ENCODE results near the gene ENOX2.

ENOX2 gene

DNA sequence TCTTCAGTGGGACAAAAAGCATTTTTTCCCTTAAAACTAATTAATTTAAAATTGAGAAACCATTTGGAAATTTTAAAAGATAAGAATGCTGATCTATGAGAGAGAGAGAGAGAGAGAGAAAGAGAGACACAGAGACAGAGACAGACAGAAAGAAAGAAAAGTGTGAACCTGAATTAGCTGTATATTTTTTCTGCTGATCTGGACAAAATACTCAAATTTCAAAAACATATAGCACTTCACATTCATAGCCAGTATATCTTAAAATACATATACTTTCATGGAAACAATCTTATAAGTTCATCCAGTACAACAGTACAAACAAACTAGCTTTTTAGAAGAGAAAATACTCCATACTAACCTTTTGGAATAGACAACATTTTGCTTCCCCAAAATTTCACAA lies 18.4 kb downstream of the ENOX2 start:
- no peak for DNase-seq

DNA sequence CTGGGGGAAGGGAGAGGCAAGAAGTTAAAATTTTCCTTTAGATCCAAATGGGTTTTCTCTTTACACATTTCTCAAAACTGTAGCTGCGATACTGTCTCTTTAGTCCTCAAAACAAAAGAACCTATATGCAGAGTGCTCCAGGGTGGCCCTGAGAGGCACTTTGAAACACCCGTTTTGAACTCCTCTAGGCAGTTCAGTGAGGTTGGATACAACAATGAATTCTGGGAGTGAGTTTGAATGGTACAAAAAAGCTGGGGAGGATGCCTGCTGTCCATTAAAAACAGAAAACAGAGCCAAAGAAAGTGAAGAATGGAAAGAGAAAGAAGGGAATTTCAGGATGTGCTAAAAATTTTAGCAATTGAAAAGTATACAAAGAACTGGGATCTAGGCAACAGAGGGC lies 23.1 kb downstream of the ENOX2 start:
- DNase-seq: no peak

GRCh38 chrX:130878350-130879341 lies 24.4 kb downstream of the ENOX2 start:
- DNase-seq: no peak

- DNase-seq: no peak
Measured at GRCh38 chrX:130877892-130878341, 25.1 kb downstream of the ENOX2 start.

- DNase-seq: no peak
Measured at GRCh38 chrX:130876226-130876625, 26.8 kb downstream of the ENOX2 start.

- no peak for DNase-seq
Measured at GRCh38 chrX:130874751-130875150, 28.3 kb downstream of the ENOX2 start.

- DNase-seq: no peak
Measured at GRCh38 chrX:130869239-130869638, 33.8 kb downstream of the ENOX2 start.

DNA sequence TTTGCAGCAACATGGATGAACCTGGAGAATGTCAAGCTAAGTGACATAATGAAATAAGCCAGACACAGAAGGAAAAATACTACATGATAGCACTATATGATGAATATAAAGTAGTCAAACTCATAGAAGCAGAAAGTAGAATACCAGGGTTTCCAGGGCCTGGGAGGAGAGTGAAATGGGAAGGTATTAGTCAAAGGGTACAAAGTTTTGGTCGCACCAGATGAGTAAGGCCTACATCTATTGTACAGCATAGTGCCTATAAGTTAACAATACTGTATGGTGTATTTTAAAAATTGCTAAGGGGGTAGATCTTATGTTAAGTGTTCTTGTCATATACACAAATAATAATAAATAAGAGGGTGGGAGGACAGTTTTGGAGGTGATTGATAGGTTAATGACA lies 41.5 kb downstream of the ENOX2 start:
- DNase-seq: no peak

GRCh38 chrX:130857207-130857606 lies 45.8 kb downstream of the ENOX2 start:
- no peak for DNase-seq

- no peak for DNase-seq
Measured at GRCh38 chrX:130851569-130851968, 51.4 kb downstream of the ENOX2 start.

- DNase-seq: no peak
Measured at GRCh38 chrX:130848763-130849162, 54.2 kb downstream of the ENOX2 start.

DNA sequence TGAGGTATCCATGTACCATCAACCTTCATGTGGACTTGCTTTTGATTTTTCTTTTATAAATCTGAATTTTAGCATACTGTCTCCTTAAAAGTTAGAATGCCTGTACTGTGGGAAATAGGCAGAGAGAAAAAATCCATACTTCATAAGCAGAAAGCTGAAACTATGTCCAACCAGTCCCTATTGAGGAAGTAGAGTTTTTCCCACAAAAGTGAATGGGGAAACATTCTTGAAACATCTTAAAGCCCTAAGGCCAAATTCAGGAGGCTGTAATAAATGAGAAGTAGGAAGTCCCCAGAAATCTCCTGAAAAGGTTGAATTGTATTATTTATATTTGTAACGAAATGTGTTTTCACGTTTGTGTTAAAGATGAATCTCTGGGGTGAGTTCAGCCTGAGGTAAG lies 56.3 kb downstream of the ENOX2 start:
- DNase-seq: no peak

DNA sequence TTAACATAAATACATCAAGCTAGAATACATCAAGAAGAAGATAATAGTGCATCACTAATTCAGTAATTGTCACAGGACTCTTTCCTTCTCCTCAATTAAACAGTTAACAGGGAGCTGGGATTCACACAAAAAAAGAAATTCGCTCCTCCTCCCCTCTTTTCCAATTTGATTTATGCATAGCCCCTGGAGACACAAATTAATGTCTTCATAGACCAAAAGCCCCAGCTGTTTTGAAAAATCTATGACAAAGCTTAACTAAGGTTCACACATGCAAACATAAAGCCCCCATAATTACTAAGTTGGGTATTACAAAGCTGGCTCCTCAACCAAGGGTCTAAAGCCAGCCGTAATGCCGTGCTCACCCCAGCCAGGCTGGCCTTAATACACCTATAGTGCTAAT lies 61.2 kb downstream of the ENOX2 start:
- no peak for DNase-seq

DNA sequence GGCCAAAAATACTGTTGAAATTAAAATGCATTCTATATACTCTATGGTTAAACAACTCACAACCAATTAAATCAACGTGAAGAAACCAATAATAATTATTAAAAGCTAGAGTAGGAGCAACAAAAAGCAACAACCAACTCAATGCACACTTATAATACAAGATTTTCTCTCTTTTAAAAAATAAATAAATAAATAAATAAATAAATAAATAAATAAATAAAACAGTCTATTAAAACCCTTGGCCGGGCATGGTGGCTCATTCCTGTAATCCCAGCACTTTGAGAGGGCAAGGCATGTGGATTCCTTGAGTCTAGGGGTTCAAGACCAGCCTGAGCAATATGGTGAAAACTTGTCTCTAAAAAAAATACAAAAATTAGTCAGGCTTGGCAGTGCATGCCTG lies 62.7 kb downstream of the ENOX2 start:
- DNase-seq: no peak

DNA sequence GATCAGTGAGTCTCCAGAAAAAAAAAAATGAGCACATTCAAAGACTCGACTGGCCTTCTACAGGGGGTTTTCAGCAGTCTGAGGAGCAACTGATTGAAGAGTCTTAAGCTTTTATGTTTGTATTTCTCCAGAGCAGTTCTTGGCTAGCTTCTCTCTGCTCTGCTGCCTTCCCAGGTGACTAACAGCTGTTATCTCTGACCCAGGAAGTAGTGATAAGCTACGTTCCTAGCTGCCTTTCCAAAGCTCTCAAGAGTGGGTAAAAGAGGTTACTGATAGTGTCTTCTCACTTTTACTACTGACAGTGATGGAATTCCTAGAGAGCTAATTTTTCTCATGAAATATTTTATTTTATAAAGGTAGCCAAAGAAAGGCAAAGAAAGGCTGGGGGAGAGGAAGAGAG lies 66.6 kb downstream of the ENOX2 start:
- DNase-seq: no peak

GRCh38 chrX:130834830-130835229 lies 68.2 kb downstream of the ENOX2 start:
- no peak for DNase-seq

DNA sequence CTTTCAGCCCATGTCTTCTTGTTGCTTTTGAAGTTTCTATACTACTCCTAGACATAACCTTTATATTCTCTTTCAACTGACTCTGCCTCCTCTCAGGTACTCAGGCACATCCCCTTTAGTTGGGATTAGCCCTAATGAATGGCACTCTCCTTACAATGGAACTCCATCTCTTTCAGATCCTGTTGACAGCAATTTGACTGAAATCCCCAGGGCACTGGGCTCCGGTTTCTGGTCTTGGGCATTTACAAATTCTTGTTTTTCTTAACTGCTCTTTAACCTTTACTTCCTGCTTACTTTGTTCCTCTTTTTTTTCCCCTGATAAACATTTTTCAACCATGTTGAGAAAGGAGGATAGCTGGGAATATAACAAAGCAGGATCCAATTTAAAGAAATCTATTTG lies 68.9 kb downstream of the ENOX2 start:
- DNase-seq: no peak

- no peak for DNase-seq
Measured at GRCh38 chrX:130831347-130831722, 71.7 kb downstream of the ENOX2 start.

DNA sequence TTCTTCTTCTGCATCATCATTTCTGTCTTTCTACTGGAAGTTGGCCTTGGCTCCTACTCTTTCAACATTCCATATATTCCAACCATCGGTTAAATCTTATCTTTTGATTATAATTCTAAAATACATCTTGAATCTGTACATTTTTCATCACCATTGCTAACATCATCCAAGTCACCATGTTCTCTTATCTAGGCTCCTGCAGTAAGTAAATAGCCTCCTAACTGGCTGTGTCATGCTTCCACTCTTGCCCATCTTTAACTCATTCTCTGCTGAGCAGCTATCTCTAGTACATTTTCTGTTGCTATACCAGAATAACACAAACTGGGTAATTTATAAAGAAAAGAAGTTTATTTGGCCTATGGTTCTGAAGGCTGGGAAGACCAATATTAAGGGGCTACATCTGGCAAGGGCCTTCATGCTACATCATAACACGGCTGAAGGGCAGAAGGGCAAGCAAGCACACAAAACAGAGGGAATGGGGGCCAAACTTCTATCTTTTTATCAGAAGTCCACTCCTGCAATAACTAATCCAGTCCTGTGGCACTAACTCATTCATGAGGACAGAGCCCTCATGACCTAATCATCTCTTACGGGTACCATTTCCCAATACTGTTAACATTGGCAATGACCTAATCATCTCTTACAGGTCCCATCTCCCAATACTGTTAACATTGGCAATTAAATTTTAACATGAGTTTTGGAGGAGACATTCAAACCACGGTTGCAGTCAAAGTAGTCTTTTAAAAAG lies 72.2 kb downstream of the ENOX2 start:
- DNase-seq: no peak

DNA sequence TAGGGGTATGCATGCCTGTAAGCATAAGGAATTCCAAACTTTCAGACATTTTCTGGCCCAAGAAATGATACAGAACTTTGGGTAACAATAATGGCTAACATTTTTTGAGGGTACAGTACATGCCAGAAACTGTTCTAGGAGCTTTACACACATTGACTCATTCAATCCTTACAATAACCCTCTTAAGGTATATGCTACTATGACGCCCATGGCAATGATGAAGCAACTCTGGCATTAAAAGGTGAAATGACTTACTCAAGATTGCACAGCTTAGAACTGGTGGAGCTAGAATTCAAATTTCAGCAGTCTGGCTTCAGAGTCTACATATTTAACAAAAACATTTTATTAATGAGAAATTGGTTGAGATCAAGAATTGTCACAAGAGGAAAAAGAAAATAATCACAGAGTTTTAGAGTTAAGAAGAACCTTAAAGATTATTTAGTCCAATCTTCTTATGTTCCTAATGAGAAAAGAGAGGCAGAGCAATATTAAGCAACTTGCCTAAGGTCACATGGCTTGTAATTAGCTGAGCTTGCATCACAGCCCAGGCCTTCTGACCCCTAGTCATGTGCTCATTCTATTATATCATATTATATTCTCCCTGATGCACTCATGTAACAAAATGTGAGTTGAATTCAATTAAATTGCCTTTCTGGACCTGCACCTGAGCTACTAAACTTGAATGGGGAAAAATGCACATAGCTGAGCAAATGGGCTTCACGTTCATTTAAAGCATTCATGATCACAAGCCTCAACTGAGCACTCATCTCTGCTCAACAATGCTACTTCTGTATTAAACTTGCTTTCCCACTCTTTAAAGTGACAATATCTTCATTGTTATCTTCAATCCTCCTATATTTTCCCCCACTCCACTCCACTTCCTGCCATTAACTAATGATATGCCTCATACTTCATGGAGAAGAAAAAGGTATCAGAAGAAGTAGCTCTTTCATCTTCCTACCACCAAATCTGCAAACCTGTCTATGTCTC lies 73.2 kb downstream of the ENOX2 start:
- DNase-seq: no peak

GRCh38 chrX:130828641-130829040 lies 74.4 kb downstream of the ENOX2 start:
- no peak for DNase-seq

GRCh38 chrX:130827648-130828047 lies 75.4 kb downstream of the ENOX2 start:
- no peak for DNase-seq

- no peak for DNase-seq
Measured at GRCh38 chrX:130826249-130826648, 76.8 kb downstream of the ENOX2 start.

Data from activated CD4-positive, alpha-beta T cell treated with anti-CD3 and anti-CD28 coated beads for 1 hour (primary cell).